IPS-NIHi7 (cell line): ENCODE results near the gene SCN8A.
"Not testable (repeated sequence)": the region's sequence is repeated elsewhere in the genome, so short reads cannot be mapped to it uniquely, and the experiment has no call there.

Experiments used
- DNase-seq: peaks from one replicate; pipeline ENCODE4 v3.0.0; 2012; ENCODE audit warnings: mixed read lengths; ENCODE audit errors: extremely low spot score

Gene SCN8A

GRCh38 chr12:51591016-51591901 lies at the start of gene SCN8A:
SCN8A (plus strand) TSS chr12:51591233; CDS start chr12:51662818, 71,585 bp downstream.
- DNase-seq = peak; percentile 45

GRCh38 chr12:51546097-51546496 lies 44.9 kb upstream of the SCN8A start:
- DNase-seq = no peak

GRCh38 chr12:51547606-51548005 lies 43.4 kb upstream of the SCN8A start:
- no peak for DNase-seq

- DNase-seq = no peak
Measured at GRCh38 chr12:51548241-51548640, 42.8 kb upstream of the SCN8A start.

GRCh38 chr12:51549637-51550036 lies 41.4 kb upstream of the SCN8A start:
- DNase-seq = no peak

- DNase-seq = not testable (repeated sequence)
Measured at GRCh38 chr12:51568271-51569032, 22.6 kb upstream of the SCN8A start.

- no peak for DNase-seq
Measured at GRCh38 chr12:51579321-51579850, 11.6 kb upstream of the SCN8A start.

GRCh38 chr12:51589060-51589459 lies 2.0 kb upstream of the SCN8A start:
- no peak for DNase-seq

GRCh38 chr12:51589557-51590176 lies 1.4 kb upstream of the SCN8A start:
- DNase-seq = no peak

GRCh38 chr12:51590347-51591015 lies 552 bp upstream of the SCN8A start:
- peak; percentile 94 for DNase-seq

- peak; percentile 23 for DNase-seq
Measured at GRCh38 chr12:51592034-51592705, 1.1 kb downstream of the SCN8A start.

- no peak for DNase-seq
Measured at GRCh38 chr12:51593021-51593420, 2.0 kb downstream of the SCN8A start.

- peak; percentile 41 for DNase-seq
Measured at GRCh38 chr12:51593539-51593938, 2.5 kb downstream of the SCN8A start.

GRCh38 chr12:51598156-51598555 lies 7.1 kb downstream of the SCN8A start:
- DNase-seq = no peak

- DNase-seq = no peak
Measured at GRCh38 chr12:51600721-51601120, 9.7 kb downstream of the SCN8A start.

- no peak for DNase-seq
Measured at GRCh38 chr12:51601241-51601640, 10.2 kb downstream of the SCN8A start.

GRCh38 chr12:51605896-51606295 lies 14.9 kb downstream of the SCN8A start:
- not testable (repeated sequence) for DNase-seq

GRCh38 chr12:51607197-51607596 lies 16.2 kb downstream of the SCN8A start:
- DNase-seq = not testable (repeated sequence)

- no peak for DNase-seq
Measured at GRCh38 chr12:51620448-51620847, 29.4 kb downstream of the SCN8A start.

GRCh38 chr12:51621156-51621922 lies 30.3 kb downstream of the SCN8A start:
- no peak for DNase-seq
